ENCODE results near the gene TUNAR.

DNA sequence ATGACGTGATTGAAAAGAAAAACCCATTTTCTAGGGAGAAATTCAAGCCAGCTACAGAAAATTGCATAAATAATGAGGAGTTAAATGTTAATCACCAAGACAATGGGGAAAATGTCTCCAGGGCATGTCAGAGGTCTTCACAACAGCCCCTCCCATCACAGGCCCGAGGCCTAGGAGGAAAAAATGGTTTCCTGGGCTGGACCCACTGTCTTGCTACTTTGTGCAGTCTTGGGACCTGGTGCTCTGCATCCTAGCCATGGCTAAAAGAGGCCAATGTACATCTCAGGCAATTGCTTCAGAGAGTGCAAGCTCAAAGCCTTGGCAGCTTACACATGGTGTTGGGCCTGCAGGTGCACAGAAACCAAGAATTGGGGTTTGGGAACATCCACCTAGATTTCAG is 65.3 kb downstream of the TUNAR start:
- TF ChIP-seq, protein P1, sequence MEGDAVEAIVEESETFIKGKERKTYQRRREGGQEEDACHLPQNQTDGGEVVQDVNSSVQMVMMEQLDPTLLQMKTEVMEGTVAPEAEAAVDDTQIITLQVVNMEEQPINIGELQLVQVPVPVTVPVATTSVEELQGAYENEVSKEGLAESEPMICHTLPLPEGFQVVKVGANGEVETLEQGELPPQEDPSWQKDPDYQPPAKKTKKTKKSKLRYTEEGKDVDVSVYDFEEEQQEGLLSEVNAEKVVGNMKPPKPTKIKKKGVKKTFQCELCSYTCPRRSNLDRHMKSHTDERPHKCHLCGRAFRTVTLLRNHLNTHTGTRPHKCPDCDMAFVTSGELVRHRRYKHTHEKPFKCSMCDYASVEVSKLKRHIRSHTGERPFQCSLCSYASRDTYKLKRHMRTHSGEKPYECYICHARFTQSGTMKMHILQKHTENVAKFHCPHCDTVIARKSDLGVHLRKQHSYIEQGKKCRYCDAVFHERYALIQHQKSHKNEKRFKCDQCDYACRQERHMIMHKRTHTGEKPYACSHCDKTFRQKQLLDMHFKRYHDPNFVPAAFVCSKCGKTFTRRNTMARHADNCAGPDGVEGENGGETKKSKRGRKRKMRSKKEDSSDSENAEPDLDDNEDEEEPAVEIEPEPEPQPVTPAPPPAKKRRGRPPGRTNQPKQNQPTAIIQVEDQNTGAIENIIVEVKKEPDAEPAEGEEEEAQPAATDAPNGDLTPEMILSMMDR (IDR thresholded peaks at IDR 0.05; ENCODE audit: low read depth, low read length): no peak
- TF ChIP-seq POLR2A (IDR thresholded peaks at IDR 0.05; ENCODE audit: extremely low read depth, insufficient read length): no peak
- no peak for TF ChIP-seq MYC (IDR thresholded peaks at IDR 0.05; ENCODE audit: low read depth, low read length)
